ENCODE measurements around the gene ATMIN. TPM values are rescaled to one million over a fixed set of nuclear protein-coding genes. Genes with fewer than 3 reads are reported as not detected.

ATMIN gene
- total and polyA plus RNA-seq, 2 donors (not counting 1 experiment from before 2014, with no cell fraction given), result 7.5 to 31.5 TPM

- no peaks in the 10 kb centered on the region for H3K27me3 ChIP-seq (replicated peaks in 1 of 4; ENCODE audit: control extremely low read depth in 1 of 4, control insufficient read depth in 3 of 4, insufficient read depth in 4 of 4, low read length in 3 of 4)
- WGBS (ENCODE audit: insufficient coverage), result no CpG with 5 or more reads among the region's 3 CpGs
- H2AFZ ChIP-seq (ENCODE audit: insufficient read depth, low read depth, low read length, poor library complexity, severe bottlenecking), result no peak overlapping the region
- ChIA-PET POLR2A (no interaction called here), CTCF (no interaction called here)
- H3K4me1 ChIP-seq (ENCODE audit: control insufficient read depth in 2 of 2, insufficient read depth in 2 of 2, low read length in 2 of 2), result peaks cover under 1 to 1% of the 10 kb centered on the region in 2 donors
- Mint-ChIP-seq H3K4me1 (peaks cover 15% of the 10 kb centered on the region), H3K27ac (no peak overlapping the region), H3K9me3 (ENCODE audit: insufficient read depth) (no peaks in the 10 kb centered on the region), H3K4me3 (no peak overlapping the region), H3K27me3 (no peaks in the 10 kb centered on the region)
- no peaks in the 10 kb centered on the region for H4K20me1 ChIP-seq (ENCODE audit: control insufficient read depth, insufficient read depth, low read length, poor library complexity, severe bottlenecking)
- no peak overlapping the region for H3K4me2 ChIP-seq (replicated peaks; ENCODE audit: low read depth, low read length, poor library complexity, severe bottlenecking)
- H3K9me3 ChIP-seq (ENCODE audit: control extremely low read depth in 1 of 3, control insufficient read depth in 2 of 3, insufficient read depth in 1 of 3, low read length in 2 of 3), result no peaks in the 10 kb centered on the region
- DNase-seq (no peak), ATAC-seq (ENCODE audit: low read depth) (no peak)
- peaks cover 66% of the 10 kb centered on the region for H3K79me2 ChIP-seq (ENCODE audit: control insufficient read depth, insufficient read depth, low read length)
- TF ChIP-seq EZH2 (IDR thresholded peaks at IDR 0.05; ENCODE audit: borderline replicate concordance, insufficient read depth, low read depth, low read length, poor library complexity, severe bottlenecking) (no peak), CTCF (IDR thresholded peaks at IDR 0.05) (no peak)
- no peak overlapping the region for H3K27ac ChIP-seq (ENCODE audit: low read length in 2 of 2)
- peaks cover 0 to 8% of the 10 kb centered on the region in 2 experiments for H3K36me3 ChIP-seq (replicated peaks in 1 of 2; ENCODE audit: control extremely low read depth in 1 of 2, control insufficient read depth in 1 of 2, extremely low read depth in 1 of 2, insufficient read depth in 2 of 2, low read length in 1 of 2)
- intact Hi-C loops (cut with micrococcal nuclease), result no loop called here
- no peak overlapping the region for H3K9ac ChIP-seq (ENCODE audit: low read length)
- no peak overlapping the region for H3K4me3 ChIP-seq (ENCODE audit: control extremely low read depth in 1 of 5, extremely low read depth in 1 of 5, insufficient read depth in 1 of 5, low read depth in 2 of 5, low read length in 4 of 5)
Observed at GRCh38 chr16:80992676-80993293, 42.9 kb upstream of the ATMIN start.

GRCh38 chr16:80993307-80993706, 42.3 kb upstream of the ATMIN start:
- H3K4me1 ChIP-seq (ENCODE audit: control insufficient read depth in 2 of 2, insufficient read depth in 2 of 2, low read length in 2 of 2), result peaks cover 4 to 5% of the 10 kb centered on the region in 2 donors
- no peak overlapping the region for H3K9ac ChIP-seq (ENCODE audit: low read length)
- H3K4me3 Mint-ChIP-seq, result no peak overlapping the region
- H3K9me3 Mint-ChIP-seq (ENCODE audit: insufficient read depth), result no peaks in the 10 kb centered on the region
- no peak overlapping the region for H3K4me3 ChIP-seq (ENCODE audit: control extremely low read depth in 1 of 5, extremely low read depth in 1 of 5, insufficient read depth in 1 of 5, low read depth in 2 of 5, low read length in 4 of 5)
- no peak for ATAC-seq (ENCODE audit: low read depth)
- intact Hi-C loops (cut with micrococcal nuclease), result no loop called here
- H3K4me2 ChIP-seq (replicated peaks; ENCODE audit: low read depth, low read length, poor library complexity, severe bottlenecking), result no peak overlapping the region
- no peak for DNase-seq
- no peaks in the 10 kb centered on the region for H3K27me3 Mint-ChIP-seq
- WGBS (ENCODE audit: insufficient coverage), result 100% methylated on average over 2 of the region's 6 CpGs
- peaks cover 20% of the 10 kb centered on the region for H3K4me1 Mint-ChIP-seq
- no peak overlapping the region for H2AFZ ChIP-seq (ENCODE audit: insufficient read depth, low read depth, low read length, poor library complexity, severe bottlenecking)
- no peak overlapping the region for H3K27ac Mint-ChIP-seq
- H3K27me3 ChIP-seq (replicated peaks in 1 of 4; ENCODE audit: control extremely low read depth in 1 of 4, control insufficient read depth in 3 of 4, insufficient read depth in 4 of 4, low read length in 3 of 4), result no peaks in the 10 kb centered on the region
- H3K36me3 ChIP-seq (replicated peaks in 1 of 2; ENCODE audit: control extremely low read depth in 1 of 2, control insufficient read depth in 1 of 2, extremely low read depth in 1 of 2, insufficient read depth in 2 of 2, low read length in 1 of 2), result peaks cover 0 to 8% of the 10 kb centered on the region in 2 experiments
- H3K9me3 ChIP-seq (ENCODE audit: control extremely low read depth in 1 of 3, control insufficient read depth in 2 of 3, insufficient read depth in 1 of 3, low read length in 2 of 3), result no peaks in the 10 kb centered on the region
- no peaks in the 10 kb centered on the region for H4K20me1 ChIP-seq (ENCODE audit: control insufficient read depth, insufficient read depth, low read length, poor library complexity, severe bottlenecking)
- TF ChIP-seq EZH2 (IDR thresholded peaks at IDR 0.05; ENCODE audit: borderline replicate concordance, insufficient read depth, low read depth, low read length, poor library complexity, severe bottlenecking), result no peak
- TF ChIP-seq CTCF (IDR thresholded peaks at IDR 0.05), result no peak
- H3K27ac ChIP-seq (ENCODE audit: low read length in 2 of 2), result no peak overlapping the region
- peaks cover 72% of the 10 kb centered on the region for H3K79me2 ChIP-seq (ENCODE audit: control insufficient read depth, insufficient read depth, low read length)
- CTCF ChIA-PET, result no interaction called here
- POLR2A ChIA-PET, result interaction anchor here (0.6 kb wide), 1 partner anchor 20 kb away, joined by 3 read pairs; no protein-coding TSS in a partner anchor

Data from B cell (primary cell).